ENCODE measurements around the gene MTRF1. TPM values are rescaled to one million over a fixed set of nuclear protein-coding genes. Genes with fewer than 3 reads are reported as not detected.

The MTRF1 gene
- total and polyA plus RNA-seq, 2 of the 8 experiments (the other 6 are each of a cell fraction or from before 2014, with no cell fraction given) = 8.0 to 19.2 TPM

GRCh38 chr13:41271456-41272285 lies 8.3 kb upstream of the MTRF1 start (continued):
- TF ChIP-seq SUZ12 (IDR thresholded peaks at IDR 0.05; ENCODE audit: low read length) = no peak
- TF ChIP-seq ATF2 (IDR thresholded peaks at IDR 0.05; ENCODE audit: low read length) = no peak
- TF ChIP-seq CBX5 (IDR thresholded peaks at IDR 0.05; ENCODE audit: low read depth, low read length) = no peak
- no peak for TF ChIP-seq BRCA1 (IDR thresholded peaks at IDR 0.05; ENCODE audit: low read depth, low read length)
- no peak for TF ChIP-seq SP2 (IDR thresholded peaks at IDR 0.05; ENCODE audit: low read length)
- TF ChIP-seq CREB1 (IDR thresholded peaks at IDR 0.05) = no peak
- no peak for TF ChIP-seq TEAD4 (IDR thresholded peaks at IDR 0.05; ENCODE audit: low read depth, low read length)
- TF ChIP-seq EP300 (IDR thresholded peaks at IDR 0.05; ENCODE audit: borderline replicate concordance in 1 of 2, low read depth in 2 of 2, low read length in 2 of 2) = no peak

All from H1 (cell line).